Prostate gland (tissue), 2 donors: ENCODE data around the gene ASPG. TPM values are rescaled to one million over a fixed set of nuclear protein-coding genes. Genes with fewer than 3 reads are reported as not detected.

ENCODE experiments used
- DNase-seq: peaks from one replicate; pipeline ENCODE4 v3.0.0-alpha.2; 2019; ENCODE audit warnings: low spot score
- H3K27ac ChIP-seq, 2 donors: fragments of 200-600 bp; sonication (generic); 2 replicates each; pipeline ENCODE4 v1.5.1; 2017 to 2019
- H3K27me3 ChIP-seq: fragments of 200-600 bp; sonication (generic); replicated peaks from 2 replicates; pipeline ENCODE4 v1.5.1; 2019; ENCODE audit not compliant: insufficient read depth
- H3K36me3 ChIP-seq, 2 donors: fragments of 200-600 bp; sonication (generic); 1 replicate in 1 of 2; 2 replicates in 1 of 2; pipeline versions ENCODE4 v1.5.1 to v1.8.1; 2017 to 2019
- H3K4me1 ChIP-seq: fragments of 200-600 bp; sonication (generic); replicated peaks from 2 replicates; pipeline ENCODE4 v1.5.1; 2019
- H3K4me3 ChIP-seq, 2 donors: fragments of 200-600 bp; sonication (generic); 2 replicates each; pipeline ENCODE4 v1.5.1; 2017 to 2019
- H3K9me3 ChIP-seq: fragments of 200-600 bp; sonication (generic); 2 replicates; pipeline ENCODE4 v1.5.1; 2017
- CTCF ChIP-seq, 4 experiments: fragments of 200-600 bp in 2 of 4; fragments of 450-650 bp in 2 of 4; sonication (generic) in 2 of 4; IDR thresholded peaks; 1 replicate in 3 of 4; 2 replicates in 1 of 4; pipeline ENCODE4 v1.5.1; 2016 to 2019; ENCODE audit warnings: antibody characterized with exemption in 4 of 4, mild to moderate bottlenecking in 2 of 4, moderate library complexity in 2 of 4
- POLR2A ChIP-seq: fragments of 450-650 bp; IDR thresholded peaks from one replicate; pipeline ENCODE4 v1.6.1; 2016; ENCODE audit warnings: antibody characterized with exemption, mild to moderate bottlenecking
- POLR2AphosphoS5 ChIP-seq: sonication (generic); formaldehyde crosslinking; IDR thresholded peaks from one replicate; pipeline ENCODE4 v1.6.1; 2017; ENCODE audit warnings: antibody characterized with exemption
- WGBS: methylation state at CpG from one replicate; pipeline ENCODE4 v1.1.5; 2018; 5-methylcytosine and 5-hydroxymethylcytosine counted together
- intact Hi-C: fragments of 100-400 bp; cut with DNase I; formaldehyde crosslinking; loops from one replicate; pipeline ENCODE4 v1.14.2; 2022
- total RNA-seq, 2 donors: library from RNA; depleted of rRNA; stranded (reverse); fragments of >200 nt; gene quantifications; one replicate each; pipeline ENCODE4 v1.1.0, GENCODE V29; 2016

Gene ASPG
- total RNA-seq, 2 donors from 2014 or later = 2.3 TPM; not detected in 1

GRCh38 chr14:104040539-104040938 lies 45.0 kb upstream of the ASPG start:
- H3K27ac ChIP-seq = no peak overlapping the region
- H3K9me3 ChIP-seq = no peaks in the 10 kb centered on the region
- no peak for DNase-seq
- no peaks in the 10 kb centered on the region for H3K27me3 ChIP-seq
- H3K4me3 ChIP-seq = no peak overlapping the region
- TF ChIP-seq CTCF (IDR thresholded peaks at IDR 0.05) = no peak
- TF ChIP-seq POLR2A = no peak
- TF ChIP-seq POLR2AphosphoS5 = no peak
- H3K4me1 ChIP-seq = no peaks in the 10 kb centered on the region
- WGBS = 57% methylated on average over 5 of the region's 5 CpGs
- intact Hi-C loops = no loop called here
- no peaks in the 10 kb centered on the region for H3K36me3 ChIP-seq

- H3K36me3 ChIP-seq = no peaks in the 10 kb centered on the region
- H3K27me3 ChIP-seq = no peaks in the 10 kb centered on the region
- TF ChIP-seq POLR2AphosphoS5 (no peak), POLR2A (no peak), CTCF (IDR thresholded peaks at IDR 0.05) (no peak)
- WGBS = 79% methylated on average over 6 of the region's 6 CpGs
- no peak overlapping the region for H3K4me3 ChIP-seq
- no peak overlapping the region for H3K27ac ChIP-seq
- DNase-seq = no peak
- H3K4me1 ChIP-seq = no peaks in the 10 kb centered on the region
- intact Hi-C loops = no loop called here
- H3K9me3 ChIP-seq = no peaks in the 10 kb centered on the region
Observed at GRCh38 chr14:104041430-104042104, 43.9 kb upstream of the ASPG start.

- TF ChIP-seq POLR2AphosphoS5 = no peak
- TF ChIP-seq POLR2A = no peak
- no peak for TF ChIP-seq CTCF (IDR thresholded peaks at IDR 0.05)
- no peaks in the 10 kb centered on the region for H3K4me1 ChIP-seq
- WGBS = 64% methylated on average over 6 of the region's 6 CpGs
- no peaks in the 10 kb centered on the region for H3K36me3 ChIP-seq
- peak overlapping the region; percentile 47 to 58 for H3K27ac ChIP-seq
- H3K9me3 ChIP-seq = no peaks in the 10 kb centered on the region
- DNase-seq = no peak
- intact Hi-C loops = no loop called here
- no peaks in the 10 kb centered on the region for H3K27me3 ChIP-seq
- H3K4me3 ChIP-seq = no peak overlapping the region
Observed at GRCh38 chr14:104044016-104044415, 41.5 kb upstream of the ASPG start.

- Histone ChIP-seq H3K27me3 (no peaks in the 10 kb centered on the region), H3K4me1 (no peaks in the 10 kb centered on the region), H3K36me3 (no peaks in the 10 kb centered on the region), H3K4me3 (no peak overlapping the region), H3K9me3 (no peaks in the 10 kb centered on the region), H3K27ac (no peak overlapping the region)
- WGBS = 90% methylated on average over 3 of the region's 3 CpGs
- intact Hi-C loops = no loop called here
- DNase-seq = no peak
- no peak for TF ChIP-seq POLR2A
- no peak for TF ChIP-seq POLR2AphosphoS5
- TF ChIP-seq CTCF (IDR thresholded peaks at IDR 0.05) = no peak
Observed at GRCh38 chr14:104047761-104048160, 37.7 kb upstream of the ASPG start.
